Activated CD8-positive, alpha-beta memory T cell treated with anti-CD3 and anti-CD28 coated beads, Interleukin-2, amount 50 U/mL, for 1 hour (primary cell): ENCODE results near the gene DCDC2B.
A peak's percentile ranks its signal among the peaks of the same experiment; 100 is the strongest.

Experiments
- DNase-seq: peaks from one replicate; pipeline ENCODE4 v3.0.0-alpha.2; 2020; ENCODE audit errors: extremely low read depth

Gene DCDC2B

GRCh38 chr1:32195972-32196823 lies 12.7 kb upstream of the DCDC2B start:
- DNase-seq = no peak

GRCh38 chr1:32197074-32197473 lies 11.8 kb upstream of the DCDC2B start:
- DNase-seq = no peak

GRCh38 chr1:32197837-32198236 lies 11.1 kb upstream of the DCDC2B start:
- DNase-seq = no peak

GRCh38 chr1:32198237-32199042 lies 10.4 kb upstream of the DCDC2B start:
- DNase-seq = no peak

GRCh38 chr1:32199043-32199716 lies 9.7 kb upstream of the DCDC2B start:
- DNase-seq = no peak

GRCh38 chr1:32199717-32200072 lies 9.2 kb upstream of the DCDC2B start:
- no peak for DNase-seq

GRCh38 chr1:32200226-32201010 lies 8.5 kb upstream of the DCDC2B start, which contains the start of gene CCDC28B:
Gene CCDC28B, plus strand, starts transcription at chr1:32200595. Its CDS starts 1,341 bp downstream, at chr1:32201936.
- no peak for DNase-seq

- DNase-seq = peak; percentile 54
Observed at GRCh38 chr1:32201011-32201855, 7.7 kb upstream of the DCDC2B start.

GRCh38 chr1:32204943-32205361 lies 3.9 kb upstream of the DCDC2B start:
- DNase-seq = no peak

GRCh38 chr1:32205401-32206370 lies 3.2 kb upstream of the DCDC2B start, which contains the start of gene IQCC:
Gene IQCC, plus strand, starts transcription at chr1:32205671. Its CDS starts 11 bp downstream, at chr1:32205682.
- DNase-seq = peak; percentile 68

- DNase-seq = no peak
Observed at GRCh38 chr1:32208469-32208868, 420 bp upstream of the DCDC2B start.

- DNase-seq = no peak
Observed at GRCh38 chr1:32215629-32216480, 7.0 kb downstream of the DCDC2B start.

GRCh38 chr1:32216566-32216965 lies 7.7 kb downstream of the DCDC2B start:
- no peak for DNase-seq

GRCh38 chr1:32219022-32219421 lies 10.1 kb downstream of the DCDC2B start:
- no peak for DNase-seq

- DNase-seq = no peak
Observed at GRCh38 chr1:32220746-32221580, 12.1 kb downstream of the DCDC2B start.

- no peak for DNase-seq
Observed at GRCh38 chr1:32221581-32221979, 12.7 kb downstream of the DCDC2B start.
